Right lobe of liver (tissue), 6 donors: Measurements from ENCODE around the gene SH3RF3. TPM values are rescaled to one million over a fixed set of nuclear protein-coding genes. Genes with fewer than 3 reads are reported as not detected.

Source experiments
- ATAC-seq, 4 donors: fragments of 200-7000 bp; cut with Tn5 transposase; one replicate each; pipeline ENCODE4 v1.9.1; 2020; ENCODE audit warnings: mild to moderate bottlenecking in 4 of 4, moderate library complexity in 4 of 4
- DNase-seq, 3 donors: peaks; one replicate each; pipeline ENCODE4 v3.0.0-alpha.2; 2020
- H3K27ac ChIP-seq, 3 donors: fragments of 200-600 bp; one replicate each; pipeline ENCODE4 v1.8.0; 2022
- H3K27me3 ChIP-seq, 2 donors: fragments of 200-600 bp; one replicate each; pipeline ENCODE4 v1.8.0; 2022
- H3K36me3 ChIP-seq, 4 donors: fragments of 200-600 bp; sonication (generic) in 1 of 4; one replicate each; pipeline versions ENCODE4 v1.5.1 to v1.8.0; 2017 to 2022; ENCODE audit warnings: control low read depth in 1 of 4
- H3K4me1 ChIP-seq, 4 donors: fragments of 200-600 bp; sonication (generic) in 1 of 4; one replicate each; pipeline versions ENCODE4 v1.5.1 to v1.8.0; 2017 to 2022; ENCODE audit warnings: control low read depth in 1 of 4
- H3K4me3 ChIP-seq, 3 donors: fragments of 200-600 bp; one replicate each; pipeline ENCODE4 v1.8.0; 2022
- H3K9me3 ChIP-seq, 4 donors: fragments of 200-600 bp; sonication (generic) in 1 of 4; one replicate each; pipeline versions ENCODE4 v1.5.1 to v1.8.0; 2017 to 2022; ENCODE audit warnings: control low read depth in 1 of 4
- CTCF ChIP-seq, 4 donors: fragments of 200-600 bp in 3 of 4; fragments of 450-650 bp in 1 of 4; IDR thresholded peaks; one replicate each; pipeline versions ENCODE4 v1.5.1 to v1.8.0; 2016 to 2022; ENCODE audit warnings: antibody characterized with exemption in 4 of 4, mild to moderate bottlenecking in 2 of 4
- POLR2A ChIP-seq: fragments of 450-650 bp; IDR thresholded peaks from one replicate; pipeline ENCODE4 v1.6.1; 2017; ENCODE audit warnings: antibody characterized with exemption, mild to moderate bottlenecking
- WGBS: methylation state at CpG from one replicate; pipeline ENCODE4 v1.1.6; 2018; ENCODE audit warnings: low coverage, low lambda C conversion rate; ENCODE audit not compliant: insufficient coverage; ENCODE audit errors: missing lambda C conversion rate; 5-methylcytosine and 5-hydroxymethylcytosine counted together
- intact Hi-C, 2 donors: fragments of 100-400 bp; cut with DNase I; formaldehyde crosslinking; loops; one replicate each; pipeline versions ENCODE4 v1.11.2 to v1.14.1; 2022
- total RNA-seq, 6 experiments: library from RNA; depleted of rRNA in 2 of 6; stranded (reverse); fragments of >200 nt in 2 of 6; fragmentation: NEBNext Ultra II Directional in 3 of 6; extraction: Animal tissue kit (Norgen Biotek cat#: 25700) in 3 of 6; gene quantifications; one replicate each; pipeline versions ENCODE4 v1.1.0 to v1.2.4, GENCODE V29; 2016 to 2023
- donor health status: DM: no; HTN: yes; CAD: no.
- donor health status: DM: no; HTN: no; CAD: no.
- donor health status: DM: no; HTN: no; CAD: no.
- donor health status: DM: no; HTN: yes; CAD: no.
- donor health status: DM: no; HTN: yes; CAD: no.

SH3RF3 gene
- total RNA-seq, 6 experiments from 2014 or later, result 0.68 to 1.6 (median 1.2) TPM

GRCh38 chr2:109213646-109214433, 84.8 kb downstream of the SH3RF3 start:
- 54% methylated on average over 6 of the region's 16 CpGs for WGBS
- Histone ChIP-seq H3K9me3 (no peaks in the 10 kb centered on the region), H3K36me3 (no peaks in the 10 kb centered on the region), H3K27me3 (no peaks in the 10 kb centered on the region), H3K4me1 (peaks cover 0 to 10% (median 4%) of the 10 kb centered on the region in 4 donors), H3K4me3 (no peak overlapping the region), H3K27ac (no peak overlapping the region)
- intact Hi-C loops, result no loop called here
- no peak for DNase-seq
- TF ChIP-seq POLR2A (no peak), CTCF (IDR thresholded peaks at IDR 0.05) (no peak)
- ATAC-seq, result peak; percentile 3 to 9 (median 4)

- ATAC-seq (no peak), DNase-seq (no peak)
- Histone ChIP-seq H3K4me1 (peaks cover 0 to 10% (median 5%) of the 10 kb centered on the region in 4 donors), H3K27ac (no peak overlapping the region), H3K4me3 (no peak overlapping the region), H3K27me3 (no peaks in the 10 kb centered on the region), H3K9me3 (no peaks in the 10 kb centered on the region), H3K36me3 (no peaks in the 10 kb centered on the region)
- 71% methylated on average over 5 of the region's 11 CpGs for WGBS
- TF ChIP-seq CTCF (IDR thresholded peaks at IDR 0.05) (no peak), POLR2A (no peak)
- intact Hi-C loops, result no loop called here
Measured at GRCh38 chr2:109214651-109215371, 85.8 kb downstream of the SH3RF3 start.

- intact Hi-C loops, result no loop called here
- TF ChIP-seq CTCF (IDR thresholded peaks at IDR 0.05) (no peak), POLR2A (no peak)
- H3K27ac ChIP-seq, result no peak overlapping the region
- DNase-seq (no peak), ATAC-seq (no peak)
- H3K27me3 ChIP-seq, result no peaks in the 10 kb centered on the region
- no peaks in the 10 kb centered on the region for H3K9me3 ChIP-seq
- WGBS, result no CpG with 5 or more reads among the region's 11 CpGs
- H3K4me3 ChIP-seq, result no peak overlapping the region
- H3K4me1 ChIP-seq, result peaks cover 0 to 10% (median 5%) of the 10 kb centered on the region in 4 donors
- no peaks in the 10 kb centered on the region for H3K36me3 ChIP-seq
Measured at GRCh38 chr2:109215866-109216265, 86.9 kb downstream of the SH3RF3 start.

GRCh38 chr2:109216332-109216731, 87.3 kb downstream of the SH3RF3 start:
- Histone ChIP-seq H3K27me3 (no peaks in the 10 kb centered on the region), H3K9me3 (no peaks in the 10 kb centered on the region), H3K36me3 (no peaks in the 10 kb centered on the region), H3K27ac (no peak overlapping the region), H3K4me3 (no peak overlapping the region), H3K4me1 (peaks cover 0 to 10% (median 5%) of the 10 kb centered on the region in 4 donors)
- 0% methylated on average over 1 of the region's 6 CpGs for WGBS
- ATAC-seq (no peak), DNase-seq (no peak)
- TF ChIP-seq CTCF (IDR thresholded peaks at IDR 0.05) (no peak), POLR2A (no peak)
- intact Hi-C loops, result no loop called here
